ENCODE data around the gene HS2ST1.
"Not testable (repeated sequence)": the region's sequence is repeated elsewhere in the genome, so short reads cannot be mapped to it uniquely, and the experiment has no call there.

The HS2ST1 gene

DNA sequence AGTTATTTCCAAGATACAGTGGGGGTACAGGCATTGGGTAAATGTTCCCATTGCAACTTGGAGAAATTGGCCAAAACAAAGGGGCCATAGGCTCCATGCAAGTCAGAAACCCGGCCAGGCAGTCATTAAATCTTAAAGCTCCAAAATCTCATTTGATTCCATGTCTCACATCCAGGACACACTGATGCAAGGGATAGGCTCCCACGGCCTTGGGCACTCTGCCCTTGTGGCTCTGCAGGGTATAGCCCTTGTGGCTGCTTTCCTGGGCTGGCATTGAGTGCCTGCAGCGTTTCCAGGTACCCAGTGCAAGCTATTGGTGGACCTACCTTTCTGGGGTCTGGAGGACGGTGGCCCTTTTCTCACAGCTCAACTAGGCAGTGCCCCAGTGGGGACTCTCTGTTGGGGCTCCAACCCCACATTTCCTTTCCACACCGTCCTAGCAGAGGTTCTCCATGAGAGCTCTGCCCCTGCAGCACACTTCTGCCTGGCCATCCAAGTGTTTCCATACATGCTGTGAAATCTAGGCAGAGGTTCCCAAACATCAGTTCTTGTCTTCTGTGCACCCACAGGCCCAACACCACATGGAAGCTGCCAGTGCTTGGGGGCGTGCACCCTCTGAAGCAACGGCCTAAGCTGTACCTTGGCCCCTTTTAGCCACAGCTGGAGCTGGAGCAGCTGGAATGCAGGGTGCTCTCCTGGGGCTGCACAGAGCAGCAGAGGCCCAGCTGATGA is 67.2 kb downstream of the HS2ST1 start:
- H3K4me3 ChIP-seq (ENCODE audit: low read depth in 1 of 2, low read length in 1 of 2): no peak overlapping the region
- H3K27ac ChIP-seq: no peak overlapping the region
- H3K9me3 ChIP-seq: no peaks in the 10 kb centered on the region
- no peaks in the 10 kb centered on the region for H3K4me1 ChIP-seq (ENCODE audit: control insufficient read depth in 1 of 2, insufficient read depth in 1 of 2, low read depth in 1 of 2, low read length in 1 of 2)
- TF ChIP-seq, protein P1, sequence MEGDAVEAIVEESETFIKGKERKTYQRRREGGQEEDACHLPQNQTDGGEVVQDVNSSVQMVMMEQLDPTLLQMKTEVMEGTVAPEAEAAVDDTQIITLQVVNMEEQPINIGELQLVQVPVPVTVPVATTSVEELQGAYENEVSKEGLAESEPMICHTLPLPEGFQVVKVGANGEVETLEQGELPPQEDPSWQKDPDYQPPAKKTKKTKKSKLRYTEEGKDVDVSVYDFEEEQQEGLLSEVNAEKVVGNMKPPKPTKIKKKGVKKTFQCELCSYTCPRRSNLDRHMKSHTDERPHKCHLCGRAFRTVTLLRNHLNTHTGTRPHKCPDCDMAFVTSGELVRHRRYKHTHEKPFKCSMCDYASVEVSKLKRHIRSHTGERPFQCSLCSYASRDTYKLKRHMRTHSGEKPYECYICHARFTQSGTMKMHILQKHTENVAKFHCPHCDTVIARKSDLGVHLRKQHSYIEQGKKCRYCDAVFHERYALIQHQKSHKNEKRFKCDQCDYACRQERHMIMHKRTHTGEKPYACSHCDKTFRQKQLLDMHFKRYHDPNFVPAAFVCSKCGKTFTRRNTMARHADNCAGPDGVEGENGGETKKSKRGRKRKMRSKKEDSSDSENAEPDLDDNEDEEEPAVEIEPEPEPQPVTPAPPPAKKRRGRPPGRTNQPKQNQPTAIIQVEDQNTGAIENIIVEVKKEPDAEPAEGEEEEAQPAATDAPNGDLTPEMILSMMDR (IDR thresholded peaks at IDR 0.05): no peak
- H3K36me3 ChIP-seq: no peaks in the 10 kb centered on the region
- no peaks in the 10 kb centered on the region for H3K27me3 ChIP-seq

DNA sequence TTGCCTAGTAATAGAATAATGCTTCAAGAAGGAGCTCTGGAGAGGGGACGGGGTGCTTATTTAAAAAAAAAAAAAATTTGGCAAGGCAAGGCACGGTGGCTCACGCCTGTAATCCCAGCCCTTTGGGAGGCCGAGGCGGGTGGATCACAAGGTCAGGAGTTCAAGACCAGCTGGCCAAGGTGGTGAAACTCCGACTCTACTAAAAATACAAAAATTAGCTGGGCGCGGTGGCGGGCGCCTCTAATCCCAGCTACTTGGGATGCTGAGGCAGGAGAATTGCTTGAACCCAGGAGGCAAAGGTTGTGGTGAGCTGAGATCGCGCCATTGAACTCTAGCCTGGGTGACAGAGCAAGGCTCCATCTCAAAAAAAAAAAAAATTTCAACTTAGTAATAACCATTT is 69.2 kb downstream of the HS2ST1 start:
- H3K27ac ChIP-seq; H3K4me3 ChIP-seq (ENCODE audit: low read depth in 1 of 2, low read length in 1 of 2): not testable (repeated sequence)

DNA sequence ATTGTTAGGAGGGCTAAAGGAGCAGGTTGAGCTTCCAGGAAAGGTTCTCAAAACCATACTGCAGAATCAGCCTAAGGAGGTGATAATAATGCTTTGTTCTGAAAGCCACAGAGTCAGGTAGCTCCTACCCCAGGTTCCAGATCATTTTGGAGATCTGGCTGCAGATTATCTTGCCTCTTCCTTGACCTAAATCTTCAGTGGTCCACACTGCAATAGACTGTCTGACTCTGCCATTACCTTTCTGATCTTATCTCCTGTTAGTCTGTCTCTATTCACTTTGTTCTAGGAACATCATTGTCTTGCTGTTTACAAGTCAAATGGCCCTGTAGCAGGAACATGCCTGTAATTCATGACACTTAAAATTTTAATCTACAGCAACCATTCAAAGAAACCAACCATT is 73.0 kb downstream of the HS2ST1 start:
- Histone ChIP-seq H3K27me3 (no peaks in the 10 kb centered on the region), H3K9me3 (no peaks in the 10 kb centered on the region), H3K4me3 (ENCODE audit: low read depth in 1 of 2, low read length in 1 of 2) (no peak overlapping the region), H3K27ac (no peak overlapping the region), H3K4me1 (ENCODE audit: control insufficient read depth in 1 of 2, insufficient read depth in 1 of 2, low read depth in 1 of 2, low read length in 1 of 2) (no peaks in the 10 kb centered on the region), H3K36me3 (no peaks in the 10 kb centered on the region)
- TF ChIP-seq, protein P1 (IDR thresholded peaks at IDR 0.05): no peak

More for the DNA sequence above, 69.2 kb downstream of the HS2ST1 start:
- H3K4me1 ChIP-seq (ENCODE audit: control insufficient read depth in 1 of 2, insufficient read depth in 1 of 2, low read depth in 1 of 2, low read length in 1 of 2); H3K27me3 ChIP-seq; H3K36me3 ChIP-seq; H3K9me3 ChIP-seq: not testable (repeated sequence)

DNA sequence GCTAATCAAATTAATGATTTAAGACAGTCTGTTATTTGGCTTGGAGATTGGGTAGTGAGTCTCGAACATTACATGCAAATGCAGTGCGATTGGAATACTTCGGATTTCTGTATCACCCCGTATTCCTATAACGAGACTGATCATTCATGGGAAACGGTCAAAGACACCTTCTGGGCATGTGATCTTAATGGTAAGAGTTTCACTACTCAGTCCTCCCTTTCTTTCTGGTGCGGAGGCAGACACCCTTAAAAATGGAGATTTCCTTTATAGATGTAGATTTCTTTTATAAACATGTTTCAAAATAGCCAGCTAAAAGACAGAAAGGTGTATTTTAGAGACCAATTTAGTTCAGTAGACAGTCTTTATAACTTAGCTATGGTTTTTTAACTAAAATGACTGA is 74.4 kb downstream of the HS2ST1 start:
- Histone ChIP-seq H3K4me1 (ENCODE audit: control insufficient read depth in 1 of 2, insufficient read depth in 1 of 2, low read depth in 1 of 2, low read length in 1 of 2) (no peaks in the 10 kb centered on the region), H3K4me3 (ENCODE audit: low read depth in 1 of 2, low read length in 1 of 2) (no peak overlapping the region), H3K27ac (no peak overlapping the region), H3K36me3 (no peaks in the 10 kb centered on the region), H3K27me3 (no peaks in the 10 kb centered on the region), H3K9me3 (no peaks in the 10 kb centered on the region)
- TF ChIP-seq, protein P1 (IDR thresholded peaks at IDR 0.05): no peak

DNA sequence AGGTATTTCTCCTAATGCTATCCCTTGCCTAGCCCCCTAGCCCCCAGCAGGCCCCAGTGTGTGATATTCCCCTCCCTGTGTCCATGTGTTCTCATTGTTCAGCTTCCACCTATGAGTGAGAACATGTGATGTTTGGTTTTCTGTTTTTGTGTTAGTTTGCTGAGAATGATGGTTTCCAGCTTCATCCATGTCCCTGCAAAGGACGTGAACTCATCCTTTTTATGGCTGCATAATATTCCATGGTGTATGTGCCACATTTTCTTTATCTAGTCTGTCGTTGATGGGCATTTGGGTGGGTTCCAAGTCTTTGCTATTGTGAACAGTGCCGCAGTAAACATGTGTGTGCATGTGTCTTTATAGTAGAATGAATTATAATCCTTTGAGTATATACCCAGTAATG is 75.3 kb downstream of the HS2ST1 start:
- not testable (repeated sequence) for H3K4me3 ChIP-seq (ENCODE audit: low read depth in 1 of 2, low read length in 1 of 2); H3K27me3 ChIP-seq; H3K9me3 ChIP-seq; H3K36me3 ChIP-seq; H3K27ac ChIP-seq; H3K4me1 ChIP-seq (ENCODE audit: control insufficient read depth in 1 of 2, insufficient read depth in 1 of 2, low read depth in 1 of 2, low read length in 1 of 2)

GRCh38 chr1:86990826-86991225 is 76.4 kb downstream of the HS2ST1 start:
- no peaks in the 10 kb centered on the region for H3K4me1 ChIP-seq (ENCODE audit: control insufficient read depth in 1 of 2, insufficient read depth in 1 of 2, low read depth in 1 of 2, low read length in 1 of 2)
- TF ChIP-seq, protein P1 (IDR thresholded peaks at IDR 0.05): no peak
- H3K27ac ChIP-seq: no peak overlapping the region
- no peaks in the 10 kb centered on the region for H3K27me3 ChIP-seq
- H3K9me3 ChIP-seq: no peaks in the 10 kb centered on the region
- H3K4me3 ChIP-seq (ENCODE audit: low read depth in 1 of 2, low read length in 1 of 2): no peak overlapping the region
- no peaks in the 10 kb centered on the region for H3K36me3 ChIP-seq
